ENCODE results near the gene CAB39L. TPM values are rescaled to one million over a fixed set of nuclear protein-coding genes. Genes with fewer than 3 reads are reported as not detected.

CAB39L gene
- total and polyA plus RNA-seq, 2 experiments from 2014 or later: 3.3 to 4.4 TPM

GRCh38 chr13:49297338-49297737 lies 146.5 kb downstream of the CAB39L start:
- ATAC-seq: no peak
- Histone ChIP-seq H3K4me3 (no peak overlapping the region), H3F3A (replicated peaks; ENCODE audit: low read depth) (no peaks in the 10 kb centered on the region), H3K4me2 (no peak overlapping the region), H4K20me1 (replicated peaks; ENCODE audit: insufficient read depth) (no peaks in the 10 kb centered on the region), H3K27ac (ENCODE audit: low read depth) (no peak overlapping the region), H3K36me3 (ENCODE audit: insufficient read depth) (no peaks in the 10 kb centered on the region), H2AFZ (no peak overlapping the region), H3K27me3 (ENCODE audit: insufficient read depth) (no peaks in the 10 kb centered on the region), H3K79me2 (replicated peaks; ENCODE audit: insufficient read depth) (no peaks in the 10 kb centered on the region), H3K4me1 (ENCODE audit: insufficient read depth) (no peaks in the 10 kb centered on the region; the same call in 1 of the 2 replicates), H3K9me2 (ENCODE audit: insufficient read depth) (no peaks in the 10 kb centered on the region)
- Mint-ChIP-seq H3K27ac (no peak overlapping the region), H3K36me3 (ENCODE audit: low read depth) (no peaks in the 10 kb centered on the region), H3K4me3 (no peak overlapping the region), H3K27me3 (ENCODE audit: insufficient read depth, low read depth, poor library complexity) (peaks cover 4% of the 10 kb centered on the region), H3K9me3 (no peaks in the 10 kb centered on the region), H3K4me1 (peaks cover 31% of the 10 kb centered on the region)
- DNase-seq (ENCODE audit: low spot score): no peak
- TF ChIP-seq ZNF462 (CRISPR knock-in tag; IDR thresholded peaks at IDR 0.05) (no peak), ZNF114 (CRISPR knock-in tag; IDR thresholded peaks at IDR 0.05) (no peak), CTCF (conservative IDR thresholded peaks at IDR 0.05; ENCODE audit: low read depth in 2 of 2) (no peak), ZNF331 (CRISPR knock-in tag; IDR thresholded peaks at IDR 0.05; ENCODE audit: low read depth) (no peak), REST (IDR thresholded peaks at IDR 0.05; ENCODE audit: unreplicated experiment) (no peak), STAT1 (IDR thresholded peaks at IDR 0.05; ENCODE audit: unreplicated experiment) (no peak), CREB1 (CRISPR knock-in tag; IDR thresholded peaks at IDR 0.05; ENCODE audit: low read depth) (no peak), POLR2AphosphoS5 (IDR thresholded peaks at IDR 0.05; ENCODE audit: low read depth) (no peak), JUNB (IDR thresholded peaks at IDR 0.05; ENCODE audit: unreplicated experiment) (no peak), EZH2 (IDR thresholded peaks at IDR 0.05; ENCODE audit: low read depth, unreplicated experiment) (no peak)

Measured in GM23338 (cell line).